Spleen (tissue), 3 donors: Measurements from ENCODE around the gene POLDIP3.

Experiments
- POLR2A ChIP-seq, 3 donors: fragments of 450-650 bp; IDR thresholded peaks; one replicate each; pipeline ENCODE4 v1.5.1; 2017; ENCODE audit warnings: antibody characterized with exemption in 3 of 3, mild to moderate bottlenecking in 1 of 3
- POLR2AphosphoS5 ChIP-seq, 3 donors: sonication (generic); formaldehyde crosslinking; IDR thresholded peaks; one replicate each; pipeline ENCODE4 v1.5.1; 2017; ENCODE audit warnings: antibody characterized with exemption in 3 of 3

GRCh38 chr22:42596336-42596735, 18.3 kb downstream of the POLDIP3 start:
- TF ChIP-seq POLR2AphosphoS5 (IDR thresholded peaks at IDR 0.05) (no peak), POLR2A (IDR thresholded peaks at IDR 0.05) (no peak)
